ENCODE measurements around the gene DCC. TPM values are rescaled to one million over a fixed set of nuclear protein-coding genes. Genes with fewer than 3 reads are reported as not detected.

Gene DCC
- total RNA-seq, 1 donor from 2014 or later, result not detected

DNA sequence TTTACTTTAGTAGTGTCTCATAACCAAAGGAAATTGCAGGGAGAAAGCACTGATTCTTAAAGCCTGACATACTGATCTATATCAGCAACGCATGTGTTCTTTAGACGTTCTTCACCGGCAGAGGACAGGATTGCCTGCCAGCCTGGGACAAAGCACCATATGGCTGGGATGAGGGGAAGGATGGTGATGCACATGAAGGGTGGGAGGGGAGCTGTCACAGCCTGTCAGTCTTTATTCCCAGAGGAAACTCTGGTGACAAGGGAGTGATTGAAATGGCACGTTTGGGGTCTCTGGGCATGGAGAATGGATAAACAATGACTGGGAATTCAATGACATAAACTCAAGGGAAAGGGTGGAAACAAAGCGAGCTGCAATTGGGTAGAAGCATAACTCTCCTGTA is 808.1 kb downstream of the DCC start:
- H3K27me3 Mint-ChIP-seq (ENCODE audit: low read depth), result peaks cover 2% of the 10 kb centered on the region
- no peak for DNase-seq (ENCODE audit: low spot score)
- no peaks in the 10 kb centered on the region for H3K9me3 Mint-ChIP-seq (ENCODE audit: low read depth)
- no peak overlapping the region for H3K27ac Mint-ChIP-seq (ENCODE audit: unreplicated experiment)
- TF ChIP-seq, protein P1, sequence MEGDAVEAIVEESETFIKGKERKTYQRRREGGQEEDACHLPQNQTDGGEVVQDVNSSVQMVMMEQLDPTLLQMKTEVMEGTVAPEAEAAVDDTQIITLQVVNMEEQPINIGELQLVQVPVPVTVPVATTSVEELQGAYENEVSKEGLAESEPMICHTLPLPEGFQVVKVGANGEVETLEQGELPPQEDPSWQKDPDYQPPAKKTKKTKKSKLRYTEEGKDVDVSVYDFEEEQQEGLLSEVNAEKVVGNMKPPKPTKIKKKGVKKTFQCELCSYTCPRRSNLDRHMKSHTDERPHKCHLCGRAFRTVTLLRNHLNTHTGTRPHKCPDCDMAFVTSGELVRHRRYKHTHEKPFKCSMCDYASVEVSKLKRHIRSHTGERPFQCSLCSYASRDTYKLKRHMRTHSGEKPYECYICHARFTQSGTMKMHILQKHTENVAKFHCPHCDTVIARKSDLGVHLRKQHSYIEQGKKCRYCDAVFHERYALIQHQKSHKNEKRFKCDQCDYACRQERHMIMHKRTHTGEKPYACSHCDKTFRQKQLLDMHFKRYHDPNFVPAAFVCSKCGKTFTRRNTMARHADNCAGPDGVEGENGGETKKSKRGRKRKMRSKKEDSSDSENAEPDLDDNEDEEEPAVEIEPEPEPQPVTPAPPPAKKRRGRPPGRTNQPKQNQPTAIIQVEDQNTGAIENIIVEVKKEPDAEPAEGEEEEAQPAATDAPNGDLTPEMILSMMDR (IDR thresholded peaks at IDR 0.05), result no peak
- H3K4me1 Mint-ChIP-seq (ENCODE audit: low read depth), result no peaks in the 10 kb centered on the region
- H3K4me3 Mint-ChIP-seq (ENCODE audit: unreplicated experiment), result no peak overlapping the region
- H3K36me3 Mint-ChIP-seq (ENCODE audit: low read depth), result no peaks in the 10 kb centered on the region

DNA sequence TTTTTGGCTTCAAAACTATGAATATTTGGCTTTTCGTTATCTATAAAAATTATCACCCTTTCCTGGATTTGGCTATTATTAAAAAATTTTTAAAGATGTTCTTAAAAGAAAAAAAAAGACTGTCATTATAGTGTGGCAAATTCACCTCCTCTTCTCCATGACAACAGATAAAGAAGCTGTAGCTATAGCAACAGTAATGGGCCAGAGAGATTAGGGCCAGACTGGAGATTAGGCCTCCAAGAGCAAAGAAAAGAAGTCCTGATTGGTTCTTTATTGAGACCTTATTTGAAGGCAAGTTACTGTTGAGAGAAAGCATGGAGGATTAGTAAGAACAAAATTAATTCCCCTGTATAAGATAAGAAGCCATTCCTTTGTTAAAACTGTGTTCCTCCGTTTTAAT is 812.5 kb downstream of the DCC start:
- TF ChIP-seq, protein P1 (IDR thresholded peaks at IDR 0.05), result no peak
- DNase-seq (ENCODE audit: low spot score), result no peak
- no peaks in the 10 kb centered on the region for H3K9me3 Mint-ChIP-seq (ENCODE audit: low read depth)
- H3K4me3 Mint-ChIP-seq (ENCODE audit: unreplicated experiment), result no peak overlapping the region
- H3K27me3 Mint-ChIP-seq (ENCODE audit: low read depth), result peaks cover 4% of the 10 kb centered on the region
- H3K4me1 Mint-ChIP-seq (ENCODE audit: low read depth), result no peaks in the 10 kb centered on the region
- no peak overlapping the region for H3K27ac Mint-ChIP-seq (ENCODE audit: unreplicated experiment)
- no peaks in the 10 kb centered on the region for H3K36me3 Mint-ChIP-seq (ENCODE audit: low read depth)

DNA sequence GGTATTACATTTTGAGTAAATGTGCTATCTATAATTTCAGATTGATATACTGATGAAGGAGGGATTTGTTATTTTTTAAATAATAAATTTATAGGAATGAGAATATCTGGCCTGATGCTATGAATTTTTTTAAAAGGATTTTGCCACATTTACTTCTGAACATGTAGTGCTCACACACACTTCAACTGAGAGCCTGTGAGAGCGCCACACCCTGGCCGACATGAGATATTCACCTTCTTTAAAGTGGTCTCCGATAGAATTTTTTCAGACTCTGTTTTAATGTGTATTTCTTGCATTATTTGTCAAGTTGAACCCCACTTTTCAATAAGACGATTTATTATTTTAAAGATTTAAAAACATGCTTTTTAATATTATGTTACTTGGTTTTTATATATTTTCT is 813.3 kb downstream of the DCC start:
- no peaks in the 10 kb centered on the region for H3K36me3 Mint-ChIP-seq (ENCODE audit: low read depth)
- no peak for DNase-seq (ENCODE audit: low spot score)
- H3K9me3 Mint-ChIP-seq (ENCODE audit: low read depth), result no peaks in the 10 kb centered on the region
- H3K4me1 Mint-ChIP-seq (ENCODE audit: low read depth), result no peaks in the 10 kb centered on the region
- no peak overlapping the region for H3K27ac Mint-ChIP-seq (ENCODE audit: unreplicated experiment)
- H3K27me3 Mint-ChIP-seq (ENCODE audit: low read depth), result peaks cover 4% of the 10 kb centered on the region
- TF ChIP-seq, protein P1 (IDR thresholded peaks at IDR 0.05), result peak; percentile 58
- no peak overlapping the region for H3K4me3 Mint-ChIP-seq (ENCODE audit: unreplicated experiment)

DNA sequence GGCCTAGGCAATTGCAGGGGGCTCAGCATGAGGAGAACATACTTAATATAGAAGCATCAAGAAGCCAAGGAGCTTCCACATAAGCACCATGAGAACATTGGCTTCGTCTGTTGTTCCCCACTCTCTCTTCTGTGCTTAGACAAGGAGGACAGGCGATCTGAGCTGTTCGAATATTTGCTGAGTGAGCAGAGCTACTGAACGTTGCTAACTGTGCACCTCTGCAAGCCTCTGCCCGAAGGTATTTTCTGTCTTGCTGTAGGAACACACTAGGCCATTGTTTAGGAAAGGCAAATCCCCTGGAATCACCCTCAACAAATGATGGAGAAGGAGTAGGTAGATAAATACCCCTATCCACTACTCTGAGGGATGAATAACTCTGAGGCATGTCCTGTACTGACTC is 813.8 kb downstream of the DCC start:
- DNase-seq (ENCODE audit: low spot score), result no peak
- H3K4me1 Mint-ChIP-seq (ENCODE audit: low read depth), result no peaks in the 10 kb centered on the region
- TF ChIP-seq, protein P1 (IDR thresholded peaks at IDR 0.05), result no peak

DNA sequence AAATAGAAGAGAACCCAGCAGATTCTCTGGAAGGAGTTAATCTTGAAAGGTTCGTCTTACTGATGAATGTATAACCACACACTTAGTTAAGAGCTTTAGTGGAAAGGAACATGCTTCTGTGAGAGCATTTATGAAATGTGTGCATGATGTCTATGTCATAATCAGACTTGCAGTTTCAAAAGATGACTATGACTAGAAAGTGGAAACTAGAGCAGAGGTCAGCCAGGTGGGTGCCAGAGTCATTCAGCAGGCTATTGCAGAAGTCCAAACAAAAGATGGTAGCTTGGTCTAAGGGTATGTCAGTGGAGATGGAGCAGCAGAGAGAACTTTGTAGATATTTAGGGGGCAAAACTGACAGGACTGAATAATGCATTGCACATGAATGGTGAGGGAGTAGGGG is 825.8 kb downstream of the DCC start:
- no peak overlapping the region for H3K27ac Mint-ChIP-seq (ENCODE audit: unreplicated experiment)
- H3K9me3 Mint-ChIP-seq (ENCODE audit: low read depth), result no peaks in the 10 kb centered on the region
- no peaks in the 10 kb centered on the region for H3K36me3 Mint-ChIP-seq (ENCODE audit: low read depth)
- H3K4me3 Mint-ChIP-seq (ENCODE audit: unreplicated experiment), result no peak overlapping the region
- H3K4me1 Mint-ChIP-seq (ENCODE audit: low read depth), result no peaks in the 10 kb centered on the region
- DNase-seq (ENCODE audit: low spot score), result no peak
- TF ChIP-seq, protein P1 (IDR thresholded peaks at IDR 0.05), result no peak
- H3K27me3 Mint-ChIP-seq (ENCODE audit: low read depth), result peaks cover 5% of the 10 kb centered on the region

More for the DNA sequence above, 813.8 kb downstream of the DCC start:
- H3K36me3 Mint-ChIP-seq (ENCODE audit: low read depth), result no peaks in the 10 kb centered on the region
- no peaks in the 10 kb centered on the region for H3K9me3 Mint-ChIP-seq (ENCODE audit: low read depth)
- peaks cover 4% of the 10 kb centered on the region for H3K27me3 Mint-ChIP-seq (ENCODE audit: low read depth)
- H3K27ac Mint-ChIP-seq (ENCODE audit: unreplicated experiment), result no peak overlapping the region
- no peak overlapping the region for H3K4me3 Mint-ChIP-seq (ENCODE audit: unreplicated experiment)

All from chondrocyte (in vitro differentiated cells).